Transverse colon (tissue), 4 donors: ENCODE measurements around the gene PAQR7. TPM values are rescaled to one million over a fixed set of nuclear protein-coding genes. Genes with fewer than 3 reads are reported as not detected.

Source experiments
- DNase-seq: peaks from one replicate; pipeline ENCODE4 v3.0.0-alpha.2; 2019
- H3K27ac ChIP-seq, 4 donors: fragments of 200-600 bp; sonication (generic); 2 replicates each; pipeline ENCODE4 v1.5.1; 2016 to 2018; ENCODE audit warnings: inconsistent platforms in 4 of 4
- H3K27me3 ChIP-seq: fragments of 200-600 bp; sonication (generic); 2 replicates; pipeline ENCODE4 v1.5.1; 2017; ENCODE audit warnings: inconsistent platforms
- H3K36me3 ChIP-seq, 4 donors: fragments of 200-600 bp; sonication (generic); 2 replicates each; pipeline ENCODE4 v1.5.1; 2017 to 2019; ENCODE audit warnings: inconsistent platforms in 4 of 4
- H3K4me1 ChIP-seq, 4 donors: fragments of 200-600 bp; sonication (generic); 2 replicates each; pipeline ENCODE4 v1.5.1; 2017 to 2020; ENCODE audit warnings: inconsistent platforms in 4 of 4
- H3K4me3 ChIP-seq, 4 donors: fragments of 200-600 bp; sonication (generic); 1 replicate in 1 of 4; 2 replicates in 3 of 4; pipeline versions ENCODE4 v1.5.1 to v1.6.1; 2017 to 2019; ENCODE audit warnings: inconsistent platforms in 4 of 4
- H3K9me3 ChIP-seq, 2 donors: fragments of 200-600 bp; sonication (generic); 2 replicates each; pipeline ENCODE4 v1.5.1; 2017 to 2019; ENCODE audit warnings: inconsistent platforms in 2 of 2
- EP300 ChIP-seq: sonication (generic); formaldehyde crosslinking; IDR thresholded peaks from one replicate; pipeline ENCODE4 v1.6.1; 2017; ENCODE audit warnings: antibody characterized with exemption, low read depth
- POLR2A ChIP-seq: fragments of 450-650 bp; IDR thresholded peaks from one replicate; pipeline ENCODE4 v1.6.1; 2016; ENCODE audit warnings: antibody characterized with exemption, mild to moderate bottlenecking, moderate library complexity
- POLR2AphosphoS5 ChIP-seq, 3 donors: sonication (generic); formaldehyde crosslinking; IDR thresholded peaks; one replicate each; pipeline ENCODE4 v1.6.1; 2016; ENCODE audit warnings: antibody characterized with exemption in 3 of 3
- WGBS, 2 donors: methylation state at CpG; one replicate each; pipeline ENCODE4 v1.1.5; 2018; ENCODE audit warnings: low coverage in 1 of 2; 5-methylcytosine and 5-hydroxymethylcytosine counted together
- in situ Hi-C, 4 donors: fragments of 200-750 bp; cut with MboI; loops; one replicate each; pipeline versions ENCODE4 v1.15.0 to v1.15.1; 2017; ENCODE audit warnings: low sequenced_read_pairs in 3 of 4, low pct_ligation_motif_present in 1 of 4, low pct_unique_long_range_greater_than_20kb in 1 of 4
- intact Hi-C: fragments of 100-400 bp; cut with DNase I; formaldehyde crosslinking; loops from one replicate; pipeline ENCODE4 v1.15.1; 2023; ENCODE audit warnings: low total_unique reads
- total RNA-seq, 4 donors: library from RNA; depleted of rRNA; stranded (reverse); fragments of >200 nt; gene quantifications; one replicate each; pipeline ENCODE4 v1.1.0, GENCODE V29; 2016
- TF ChIP-seq, protein P1 (sequence below), 5 experiments: fragments of 200-600 bp in 3 of 5; fragments of 450-650 bp in 2 of 5; sonication (generic) in 3 of 5; IDR thresholded peaks; 1 replicate in 2 of 5; 2 replicates in 3 of 5; pipeline ENCODE4 v1.5.1; 2016 to 2017; ENCODE audit warnings: antibody characterized with exemption in 5 of 5, inconsistent platforms in 3 of 5, mild to moderate bottlenecking in 2 of 5, moderate library complexity in 1 of 5

The PAQR7 gene
- total RNA-seq, 4 donors from 2014 or later = 2.0 to 2.4 (median 2.4) TPM; not detected in 1

DNA sequence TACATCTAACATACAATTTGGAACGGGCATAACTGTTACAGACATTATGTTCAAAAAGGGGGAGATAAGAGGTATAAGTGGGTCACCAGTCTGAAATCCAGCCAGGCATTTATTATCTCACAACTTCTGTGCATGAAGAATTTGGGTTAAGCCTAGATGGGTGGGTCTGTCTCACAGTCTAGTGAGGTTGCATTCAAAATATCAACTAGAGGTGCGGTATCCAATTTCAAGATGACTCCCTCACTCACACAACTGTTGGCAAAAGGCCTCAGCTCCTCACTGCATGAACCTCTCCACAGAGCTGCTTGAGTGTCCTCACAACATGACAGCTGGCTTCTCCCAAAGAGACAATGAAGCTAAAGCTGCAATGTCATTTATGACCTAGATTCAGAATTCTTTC lies 21.0 kb downstream of the PAQR7 start:
- peaks cover 6 to 11% (median 7%) of the 10 kb centered on the region in 4 donors for H3K4me1 ChIP-seq
- intact Hi-C loops = no loop called here
- H3K36me3 ChIP-seq = no peaks in the 10 kb centered on the region
- no peak for DNase-seq
- H3K27ac ChIP-seq = no peak overlapping the region
- no peaks in the 10 kb centered on the region for H3K9me3 ChIP-seq
- TF ChIP-seq EP300 (no peak), POLR2A (no peak), POLR2AphosphoS5 (IDR thresholded peaks at IDR 0.05) (no peak)
- TF ChIP-seq, protein P1, sequence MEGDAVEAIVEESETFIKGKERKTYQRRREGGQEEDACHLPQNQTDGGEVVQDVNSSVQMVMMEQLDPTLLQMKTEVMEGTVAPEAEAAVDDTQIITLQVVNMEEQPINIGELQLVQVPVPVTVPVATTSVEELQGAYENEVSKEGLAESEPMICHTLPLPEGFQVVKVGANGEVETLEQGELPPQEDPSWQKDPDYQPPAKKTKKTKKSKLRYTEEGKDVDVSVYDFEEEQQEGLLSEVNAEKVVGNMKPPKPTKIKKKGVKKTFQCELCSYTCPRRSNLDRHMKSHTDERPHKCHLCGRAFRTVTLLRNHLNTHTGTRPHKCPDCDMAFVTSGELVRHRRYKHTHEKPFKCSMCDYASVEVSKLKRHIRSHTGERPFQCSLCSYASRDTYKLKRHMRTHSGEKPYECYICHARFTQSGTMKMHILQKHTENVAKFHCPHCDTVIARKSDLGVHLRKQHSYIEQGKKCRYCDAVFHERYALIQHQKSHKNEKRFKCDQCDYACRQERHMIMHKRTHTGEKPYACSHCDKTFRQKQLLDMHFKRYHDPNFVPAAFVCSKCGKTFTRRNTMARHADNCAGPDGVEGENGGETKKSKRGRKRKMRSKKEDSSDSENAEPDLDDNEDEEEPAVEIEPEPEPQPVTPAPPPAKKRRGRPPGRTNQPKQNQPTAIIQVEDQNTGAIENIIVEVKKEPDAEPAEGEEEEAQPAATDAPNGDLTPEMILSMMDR (IDR thresholded peaks at IDR 0.05) = no peak
- no peaks in the 10 kb centered on the region for H3K27me3 ChIP-seq
- 89 to 95% methylated on average over 1 to 2 of the region's 2 CpGs for WGBS, 2 donors
- in situ Hi-C loops = no loop called here
- no peak overlapping the region for H3K4me3 ChIP-seq

DNA sequence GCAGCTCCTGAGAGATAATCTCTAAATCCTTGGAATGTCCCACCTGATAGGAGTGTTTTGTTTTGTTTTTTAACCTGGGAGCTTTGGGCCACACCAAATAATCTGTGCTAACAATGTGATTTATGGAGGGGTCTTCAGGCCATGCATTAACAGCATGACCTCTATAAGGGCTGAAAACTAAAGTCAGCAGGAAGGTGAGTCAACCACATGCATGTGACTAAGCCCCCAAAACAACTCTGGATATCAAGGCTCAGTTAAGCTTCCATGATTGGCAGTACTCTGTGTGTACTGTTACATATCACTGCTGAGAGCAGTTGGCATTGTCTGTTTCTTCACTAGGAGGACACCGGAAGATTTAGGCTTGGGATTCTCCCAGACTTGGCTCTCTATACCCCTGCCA lies 27.0 kb downstream of the PAQR7 start:
- H3K4me1 ChIP-seq = no peaks in the 10 kb centered on the region
- intact Hi-C loops = no loop called here
- in situ Hi-C loops = no loop called here
- H3K27me3 ChIP-seq = no peaks in the 10 kb centered on the region
- TF ChIP-seq POLR2AphosphoS5 (IDR thresholded peaks at IDR 0.05) = no peak
- TF ChIP-seq, protein P1 (IDR thresholded peaks at IDR 0.05) = no peak
- TF ChIP-seq EP300 = no peak
- no peak for TF ChIP-seq POLR2A
- DNase-seq = no peak
- H3K4me3 ChIP-seq = no peak overlapping the region
- no peaks in the 10 kb centered on the region for H3K36me3 ChIP-seq
- WGBS, 2 donors = 77% methylated on average over 1 of the region's 1 CpG; no CpG with 5 or more reads in 1 of the 2 donors
- H3K9me3 ChIP-seq = no peaks in the 10 kb centered on the region
- H3K27ac ChIP-seq = no peak overlapping the region

- in situ Hi-C loops = no loop called here
These were observed 27.6 kb downstream of the PAQR7 start for GRCh38 chr1:25847929-25848328.

GRCh38 chr1:25845664-25846063 lies 29.8 kb downstream of the PAQR7 start:
- H3K27me3 ChIP-seq = no peaks in the 10 kb centered on the region
- in situ Hi-C loops = no loop called here
- no peak overlapping the region for H3K4me3 ChIP-seq
- H3K9me3 ChIP-seq = no peaks in the 10 kb centered on the region
- no peak overlapping the region for H3K27ac ChIP-seq
- no peaks in the 10 kb centered on the region for H3K36me3 ChIP-seq
- intact Hi-C loops = no loop called here
- TF ChIP-seq EP300 (no peak), POLR2A (no peak), POLR2AphosphoS5 (IDR thresholded peaks at IDR 0.05) (no peak)
- TF ChIP-seq, protein P1 (IDR thresholded peaks at IDR 0.05) = no peak
- 67 to 83% methylated on average over 1 to 5 of the region's 5 CpGs for WGBS, 2 donors
- no peaks in the 10 kb centered on the region for H3K4me1 ChIP-seq
- no peak for DNase-seq

More at GRCh38 chr1:25847929-25848328, 27.6 kb downstream of the PAQR7 start:
- Histone ChIP-seq H3K4me3 (no peak overlapping the region), H3K4me1 (no peaks in the 10 kb centered on the region), H3K36me3 (no peaks in the 10 kb centered on the region), H3K27me3 (no peaks in the 10 kb centered on the region), H3K9me3 (no peaks in the 10 kb centered on the region), H3K27ac (no peak overlapping the region)
- DNase-seq = no peak
- TF ChIP-seq, protein P1 (IDR thresholded peaks at IDR 0.05) = no peak
- no peak for TF ChIP-seq POLR2A
- no peak for TF ChIP-seq EP300
- no peak for TF ChIP-seq POLR2AphosphoS5 (IDR thresholded peaks at IDR 0.05)
- WGBS, 2 donors = 75 to 81% methylated on average over 2 to 4 of the region's 4 CpGs
- intact Hi-C loops = no loop called here
